Sigmoid colon (tissue), 4 donors: ENCODE data around the gene PRRT2.

Experiments
- CTCF ChIP-seq, 4 experiments: fragments of 450-650 bp in 3 of 4; fragments of 200-600 bp in 1 of 4; IDR thresholded peaks; one replicate each; pipeline ENCODE4 v1.5.1; 2016 to 2019; ENCODE audit warnings: antibody characterized with exemption in 4 of 4, mild to moderate bottlenecking in 3 of 4, moderate library complexity in 2 of 4
- EP300 ChIP-seq, 4 donors: sonication (generic); formaldehyde crosslinking; IDR thresholded peaks; one replicate each; pipeline ENCODE4 v1.6.1; 2017; ENCODE audit warnings: antibody characterized with exemption in 4 of 4
- POLR2A ChIP-seq, 2 donors: fragments of 450-650 bp; IDR thresholded peaks; one replicate each; pipeline ENCODE4 v1.6.1; 2016; ENCODE audit warnings: antibody characterized with exemption in 2 of 2, mild to moderate bottlenecking in 2 of 2, moderate library complexity in 2 of 2

GRCh38 chr16:29794231-29794710 lies 17.7 kb upstream of the PRRT2 start:
- no peak for TF ChIP-seq CTCF (IDR thresholded peaks at IDR 0.05)
- no peak for TF ChIP-seq EP300 (IDR thresholded peaks at IDR 0.05)
- no peak for TF ChIP-seq POLR2A (IDR thresholded peaks at IDR 0.05)
